HepG2 (cell line): ENCODE results near the gene SLC22A5. TPM values are rescaled to one million over a fixed set of nuclear protein-coding genes. Genes with fewer than 3 reads are reported as not detected.

ENCODE experiments used
- ATAC-seq: fragments of 200-7000 bp; cut with Tn5 transposase; 3 replicates; pipeline ENCODE4 v1.9.1; 2020; ENCODE audit warnings: mild to moderate bottlenecking, moderate library complexity
- BruUV-seq: library from RNA; stranded (reverse); fragments of 400-500 nt; replicated peaks from 2 replicates; lab custom pipeline; 2021; lab: Mats Ljungman, UMichigan
- CTCF ChIA-PET: fragments of 300-600 bp; formaldehyde crosslinking; extraction: SDS; loops from one replicate; lab custom pipeline; 2021; ENCODE audit warnings: low total read pairs, inconsistent platforms, low intra/inter-chr PET ratio; lab: Yijun Ruan, JAX
- POLR2A ChIA-PET: fragments of 350-600 bp; sonication (Branson Sonifier 250); formaldehyde crosslinking; loops from one replicate; lab custom pipeline; 2020; ENCODE audit warnings: antibody characterized with exemption, inconsistent platforms; lab: Yijun Ruan, JAX
- DNase-seq: peaks from one replicate; pipeline ENCODE4 v3.0.0-alpha.2; 2015; ENCODE audit warnings: low spot score
- FAIRE-seq: peaks from 3 replicates; lab custom pipeline; 2011; peaks lifted over from hg19 to GRCh38; lab: Jason Lieb, UNC
- H2AFZ ChIP-seq: one replicate; pipeline ENCODE4 v1.6.1; 2011; ENCODE audit warnings: low read length, inconsistent platforms
- H3K27ac ChIP-seq: fragments of 300-600 bp; 3 replicates; pipeline ENCODE4 v1.8.0; 2011; ENCODE audit warnings: mixed run types, mild to moderate bottlenecking, mixed read lengths, low read length, inconsistent platforms; ENCODE audit not compliant: insufficient read depth; ENCODE audit errors: extremely low read length
- H3K27me3 ChIP-seq, 2 experiments: fragments of 200-600 bp in 1 of 2; 2 replicates in 1 of 2; 3 replicates in 1 of 2; pipeline versions ENCODE4 v1.6.0 to v1.8.0; 2011; ENCODE audit warnings: low read length in 2 of 2, mild to moderate bottlenecking in 2 of 2, moderate library complexity in 2 of 2, inconsistent platforms in 1 of 2; ENCODE audit not compliant: insufficient read depth in 2 of 2, control insufficient read depth in 1 of 2
- H3K36me3 ChIP-seq, 2 experiments: fragments of 200-600 bp in 1 of 2; replicated peaks in 1 of 2; 2 replicates in 1 of 2; 3 replicates in 1 of 2; pipeline versions ENCODE4 v1.5.1 to v1.8.0; 2011; ENCODE audit warnings: low read length in 2 of 2, inconsistent platforms in 1 of 2; ENCODE audit not compliant: insufficient read depth in 2 of 2, control insufficient read depth in 1 of 2
- H3K4me1 ChIP-seq: 2 replicates; pipeline ENCODE4 v1.5.1; 2012; ENCODE audit warnings: low read length, inconsistent platforms; ENCODE audit not compliant: insufficient read depth
- H3K4me2 ChIP-seq: 2 replicates; pipeline ENCODE4 v1.6.0; 2011; ENCODE audit warnings: low read depth, low read length, inconsistent platforms
- H3K4me3 ChIP-seq, 3 experiments: fragments of 200-600 bp in 1 of 3; sonication (generic), shearing (Covaris generic) in 1 of 3; replicated peaks in 1 of 3; 2 replicates each; pipeline ENCODE4 v1.5.1; 2011 to 2016; ENCODE audit warnings: low read length in 3 of 3, inconsistent platforms in 2 of 3, low read depth in 2 of 3, mild to moderate bottlenecking in 2 of 3, control low read depth in 1 of 3, mixed read lengths in 1 of 3; ENCODE audit not compliant: insufficient read depth in 1 of 3
- H3K79me2 ChIP-seq: one replicate; pipeline ENCODE4 v1.6.1; 2011; ENCODE audit warnings: low read length, inconsistent platforms; ENCODE audit not compliant: insufficient read depth
- H3K9ac ChIP-seq: 2 replicates; pipeline ENCODE4 v1.6.0; 2011; ENCODE audit warnings: mild to moderate bottlenecking, low read depth, low read length, inconsistent platforms; ENCODE audit not compliant: insufficient read depth
- H3K9me3 ChIP-seq: 2 replicates; pipeline ENCODE4 v1.5.1; 2012; ENCODE audit warnings: mild to moderate bottlenecking, low read length
- H4K20me1 ChIP-seq: 2 replicates; pipeline ENCODE4 v1.6.0; 2011; ENCODE audit warnings: inconsistent platforms, mild to moderate bottlenecking, low read length, moderate library complexity; ENCODE audit not compliant: insufficient read depth
- EP300 ChIP-seq, 3 experiments: sonication (generic) in 1 of 3; formaldehyde crosslinking in 1 of 3; IDR thresholded peaks; 2 replicates each; pipeline versions ENCODE4 v1.5.1 to v1.6.1; 2011 to 2020; ENCODE audit warnings: low read depth in 2 of 3, low read length in 2 of 3, borderline replicate concordance in 1 of 3, improper control_type of control experiment in 1 of 3, mild to moderate bottlenecking in 1 of 3, missing genetic modification reagents in 1 of 3, moderate library complexity in 1 of 3
- GLMP ChIP-seq: sonication (generic); formaldehyde crosslinking; IDR thresholded peaks from 2 replicates; pipeline ENCODE4 v1.9.0; 2021; ENCODE audit warnings: missing genetic modification reagents, mild to moderate bottlenecking, borderline replicate concordance
- GPN1 ChIP-seq: sonication (generic); formaldehyde crosslinking; IDR thresholded peaks from 2 replicates; pipeline ENCODE4 v1.5.1; 2020; ENCODE audit warnings: missing genetic modification reagents, borderline replicate concordance
- IKZF1 ChIP-seq: fragments of 450-650 bp; IDR thresholded peaks from 2 replicates; pipeline ENCODE4 v1.7.1; 2016
- KAT7 ChIP-seq: IDR thresholded peaks from 2 replicates; pipeline ENCODE4 v1.6.1; 2018; ENCODE audit warnings: borderline replicate concordance, missing compliant biosample characterization
- PHF21A ChIP-seq: sonication (generic); formaldehyde crosslinking; IDR thresholded peaks from 2 replicates; pipeline ENCODE4 v1.5.0; 2020; ENCODE audit warnings: mild to moderate bottlenecking, missing genetic modification reagents
- PRDM10 ChIP-seq: sonication (generic); formaldehyde crosslinking; IDR thresholded peaks from 2 replicates; pipeline ENCODE4 v1.4.0; 2020; ENCODE audit warnings: low read depth, missing genetic modification reagents
- REL ChIP-seq: sonication (generic); formaldehyde crosslinking; conservative IDR thresholded peaks from 2 replicates; pipeline ENCODE4 v1.8.0; 2022; ENCODE audit warnings: mild to moderate bottlenecking, missing genetic modification reagents, moderate library complexity
- SRSF1 ChIP-seq: fragments of 200-400 bp; formaldehyde crosslinking; optimal IDR thresholded peaks from 2 replicates; pipeline ENCODE3; 2017; ENCODE audit warnings: mild to moderate bottlenecking, low read depth, low read length, moderate library complexity
- ZKSCAN8 ChIP-seq: IDR thresholded peaks from 2 replicates; pipeline ENCODE4 v1.6.1; 2016; ENCODE audit warnings: borderline replicate concordance, missing genetic modification reagents, missing compliant biosample characterization
- ZMYM4 ChIP-seq: sonication (generic); formaldehyde crosslinking; IDR thresholded peaks from 2 replicates; pipeline ENCODE4 v1.8.1; 2023; ENCODE audit warnings: mild to moderate bottlenecking, missing genetic modification reagents
- WGBS: methylation state at CpG from one replicate; pipeline ENCODE4 v1.1.6; 2017; ENCODE audit warnings: low lambda C conversion rate; 5-methylcytosine and 5-hydroxymethylcytosine counted together
- in situ Hi-C: cut with HindIII; loops from 2 replicates; pipeline ENCODE4 v1.10.0; 2017; ENCODE audit warnings: low pct_unique_long_range_greater_than_20kb; ENCODE audit not compliant: extremely low pct_ligation_motif_present
- intact Hi-C: fragments of 100-400 bp; cut with micrococcal nuclease; formaldehyde crosslinking; loops from one replicate; pipeline ENCODE4 v1.10.0; 2022; ENCODE audit not compliant: unreplicated experiment
- polyA plus RNA-seq, 8 experiments: library from polyadenylated mRNA; depleted of rRNA in 3 of 8; stranded (reverse) in 7 of 8; unstranded in 1 of 8; fragments of >200 nt; fragmentation: Illumina TruSeq in 4 of 8; extraction: Trizol in 4 of 8; gene quantifications; 2 replicates each; pipeline versions ENCODE4 v1.2.1 to v1.2.3, GENCODE V29; 2011 to 2016; ENCODE audit warnings: low read depth in 4 of 8, missing spikeins in 1 of 8, mixed read lengths in 1 of 8; ENCODE audit not compliant: insufficient read depth in 1 of 8
- total RNA-seq, 5 experiments: library from RNA; depleted of rRNA; stranded (reverse); fragments of >200 nt; fragmentation: Illumina TruSeq; extraction: Trizol; gene quantifications; 2 replicates each; pipeline ENCODE4 v1.2.3, GENCODE V29; 2016; ENCODE audit warnings: low read depth in 1 of 5
- TF ChIP-seq, protein P1 (sequence below): sonication (generic); formaldehyde crosslinking; IDR thresholded peaks from 2 replicates; pipeline ENCODE4 v1.9.0; 2021; ENCODE audit warnings: missing genetic modification reagents, borderline replicate concordance
- TF ChIP-seq, protein P2 (sequence below): sonication (generic); formaldehyde crosslinking; IDR thresholded peaks from 2 replicates; pipeline ENCODE4 v1.5.0; 2020; ENCODE audit warnings: mild to moderate bottlenecking, missing genetic modification reagents, moderate library complexity
- TF ChIP-seq, protein P3 (sequence below): sonication (generic); formaldehyde crosslinking; IDR thresholded peaks from 2 replicates; pipeline ENCODE4 v1.4.0; 2020; ENCODE audit warnings: missing genetic modification reagents

SLC22A5 gene
- total and polyA plus RNA-seq, 2 of the 13 experiments (the other 11 are each of a cell fraction or from before 2014, with no cell fraction given), result 7.1 to 15.1 TPM

DNA sequence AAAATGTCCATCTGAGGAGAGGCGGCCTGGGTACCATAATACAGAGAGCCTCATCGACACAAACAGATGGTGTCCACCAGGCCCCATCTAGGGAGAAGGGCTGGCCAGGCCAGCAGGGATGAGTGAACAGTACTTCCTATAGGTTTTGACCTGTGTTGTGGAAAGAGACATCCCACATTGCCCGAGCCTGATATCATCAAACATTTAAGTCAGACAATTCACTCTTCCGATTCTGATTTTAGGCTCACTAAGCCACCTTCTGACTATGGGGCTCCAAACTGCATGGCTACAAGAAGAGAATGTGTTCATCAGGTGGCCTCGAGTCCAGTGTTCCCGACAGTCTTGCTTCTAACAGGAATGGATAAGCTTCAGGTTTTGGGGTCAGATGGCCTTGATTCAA is 38.9 kb downstream of the SLC22A5 start:
- intact Hi-C loops (no loop called here), in situ Hi-C loops (no loop called here)
- WGBS, result 60% methylated on average over 6 of the region's 6 CpGs
- no TSS peak for BruUV-seq
- Histone ChIP-seq H3K27ac (no peak overlapping the region), H2AFZ (no peak overlapping the region), H3K4me2 (no peak overlapping the region; the same call in 1 of the 2 replicates), H3K36me3 (no peaks in the 10 kb centered on the region), H3K9ac (no peak overlapping the region), H3K79me2 (no peaks in the 10 kb centered on the region), H3K4me1 (peaks cover 44% of the 10 kb centered on the region), H4K20me1 (no peaks in the 10 kb centered on the region), H3K4me3 (no peak overlapping the region), H3K27me3 (no peaks in the 10 kb centered on the region; a peak in 1 of 5 replicates), H3K9me3 (no peaks in the 10 kb centered on the region)
- ChIA-PET POLR2A (no interaction called here), CTCF (no interaction called here)
- ATAC-seq, result no peak
- DNase-seq, result no peak
- no peak for FAIRE-seq
- TF ChIP-seq ZMYM4, result no peak
- TF ChIP-seq, protein P1, sequence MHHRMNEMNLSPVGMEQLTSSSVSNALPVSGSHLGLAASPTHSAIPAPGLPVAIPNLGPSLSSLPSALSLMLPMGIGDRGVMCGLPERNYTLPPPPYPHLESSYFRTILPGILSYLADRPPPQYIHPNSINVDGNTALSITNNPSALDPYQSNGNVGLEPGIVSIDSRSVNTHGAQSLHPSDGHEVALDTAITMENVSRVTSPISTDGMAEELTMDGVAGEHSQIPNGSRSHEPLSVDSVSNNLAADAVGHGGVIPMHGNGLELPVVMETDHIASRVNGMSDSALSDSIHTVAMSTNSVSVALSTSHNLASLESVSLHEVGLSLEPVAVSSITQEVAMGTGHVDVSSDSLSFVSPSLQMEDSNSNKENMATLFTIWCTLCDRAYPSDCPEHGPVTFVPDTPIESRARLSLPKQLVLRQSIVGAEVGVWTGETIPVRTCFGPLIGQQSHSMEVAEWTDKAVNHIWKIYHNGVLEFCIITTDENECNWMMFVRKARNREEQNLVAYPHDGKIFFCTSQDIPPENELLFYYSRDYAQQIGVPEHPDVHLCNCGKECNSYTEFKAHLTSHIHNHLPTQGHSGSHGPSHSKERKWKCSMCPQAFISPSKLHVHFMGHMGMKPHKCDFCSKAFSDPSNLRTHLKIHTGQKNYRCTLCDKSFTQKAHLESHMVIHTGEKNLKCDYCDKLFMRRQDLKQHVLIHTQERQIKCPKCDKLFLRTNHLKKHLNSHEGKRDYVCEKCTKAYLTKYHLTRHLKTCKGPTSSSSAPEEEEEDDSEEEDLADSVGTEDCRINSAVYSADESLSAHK, result no peak
- no peak for TF ChIP-seq EP300 (IDR thresholded peaks at IDR 0.05; ENCODE audit: low read depth in 2 of 2, low read length in 2 of 2)
- no peak for TF ChIP-seq EP300 (CRISPR knock-in tag; IDR thresholded peaks at IDR 0.05; ENCODE audit: borderline replicate concordance)
- no peak for TF ChIP-seq GPN1
- TF ChIP-seq, protein P2, sequence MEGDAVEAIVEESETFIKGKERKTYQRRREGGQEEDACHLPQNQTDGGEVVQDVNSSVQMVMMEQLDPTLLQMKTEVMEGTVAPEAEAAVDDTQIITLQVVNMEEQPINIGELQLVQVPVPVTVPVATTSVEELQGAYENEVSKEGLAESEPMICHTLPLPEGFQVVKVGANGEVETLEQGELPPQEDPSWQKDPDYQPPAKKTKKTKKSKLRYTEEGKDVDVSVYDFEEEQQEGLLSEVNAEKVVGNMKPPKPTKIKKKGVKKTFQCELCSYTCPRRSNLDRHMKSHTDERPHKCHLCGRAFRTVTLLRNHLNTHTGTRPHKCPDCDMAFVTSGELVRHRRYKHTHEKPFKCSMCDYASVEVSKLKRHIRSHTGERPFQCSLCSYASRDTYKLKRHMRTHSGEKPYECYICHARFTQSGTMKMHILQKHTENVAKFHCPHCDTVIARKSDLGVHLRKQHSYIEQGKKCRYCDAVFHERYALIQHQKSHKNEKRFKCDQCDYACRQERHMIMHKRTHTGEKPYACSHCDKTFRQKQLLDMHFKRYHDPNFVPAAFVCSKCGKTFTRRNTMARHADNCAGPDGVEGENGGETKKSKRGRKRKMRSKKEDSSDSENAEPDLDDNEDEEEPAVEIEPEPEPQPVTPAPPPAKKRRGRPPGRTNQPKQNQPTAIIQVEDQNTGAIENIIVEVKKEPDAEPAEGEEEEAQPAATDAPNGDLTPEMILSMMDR (CRISPR knock-in tag), result no peak
- no peak for TF ChIP-seq ZKSCAN8 (CRISPR knock-in tag)
- TF ChIP-seq SRSF1, result no peak
- no peak for TF ChIP-seq PRDM10
- no peak for TF ChIP-seq PHF21A (CRISPR knock-in tag)
- TF ChIP-seq, protein P3, sequence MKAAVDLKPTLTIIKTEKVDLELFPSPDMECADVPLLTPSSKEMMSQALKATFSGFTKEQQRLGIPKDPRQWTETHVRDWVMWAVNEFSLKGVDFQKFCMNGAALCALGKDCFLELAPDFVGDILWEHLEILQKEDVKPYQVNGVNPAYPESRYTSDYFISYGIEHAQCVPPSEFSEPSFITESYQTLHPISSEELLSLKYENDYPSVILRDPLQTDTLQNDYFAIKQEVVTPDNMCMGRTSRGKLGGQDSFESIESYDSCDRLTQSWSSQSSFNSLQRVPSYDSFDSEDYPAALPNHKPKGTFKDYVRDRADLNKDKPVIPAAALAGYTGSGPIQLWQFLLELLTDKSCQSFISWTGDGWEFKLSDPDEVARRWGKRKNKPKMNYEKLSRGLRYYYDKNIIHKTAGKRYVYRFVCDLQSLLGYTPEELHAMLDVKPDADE (CRISPR knock-in tag), result no peak
- no peak for TF ChIP-seq KAT7 (CRISPR knock-in tag)
- TF ChIP-seq GLMP, result no peak
- no peak for TF ChIP-seq REL (CRISPR knock-in tag)
- no peak for TF ChIP-seq IKZF1
